GM21825 (cell line): ENCODE measurements around the gene CLDND1.
"Not testable (repeated sequence)": the region's sequence is repeated elsewhere in the genome, so short reads cannot be mapped to it uniquely, and the experiment has no call there.

ENCODE experiments used
- ATAC-seq: cut with Tn5 transposase; IDR thresholded peaks from one replicate; pipeline ENCODE4 v1.9.1; 2021; ENCODE audit warnings: mild to moderate bottlenecking, moderate library complexity; ENCODE audit not compliant: unreplicated experiment

The CLDND1 gene

DNA sequence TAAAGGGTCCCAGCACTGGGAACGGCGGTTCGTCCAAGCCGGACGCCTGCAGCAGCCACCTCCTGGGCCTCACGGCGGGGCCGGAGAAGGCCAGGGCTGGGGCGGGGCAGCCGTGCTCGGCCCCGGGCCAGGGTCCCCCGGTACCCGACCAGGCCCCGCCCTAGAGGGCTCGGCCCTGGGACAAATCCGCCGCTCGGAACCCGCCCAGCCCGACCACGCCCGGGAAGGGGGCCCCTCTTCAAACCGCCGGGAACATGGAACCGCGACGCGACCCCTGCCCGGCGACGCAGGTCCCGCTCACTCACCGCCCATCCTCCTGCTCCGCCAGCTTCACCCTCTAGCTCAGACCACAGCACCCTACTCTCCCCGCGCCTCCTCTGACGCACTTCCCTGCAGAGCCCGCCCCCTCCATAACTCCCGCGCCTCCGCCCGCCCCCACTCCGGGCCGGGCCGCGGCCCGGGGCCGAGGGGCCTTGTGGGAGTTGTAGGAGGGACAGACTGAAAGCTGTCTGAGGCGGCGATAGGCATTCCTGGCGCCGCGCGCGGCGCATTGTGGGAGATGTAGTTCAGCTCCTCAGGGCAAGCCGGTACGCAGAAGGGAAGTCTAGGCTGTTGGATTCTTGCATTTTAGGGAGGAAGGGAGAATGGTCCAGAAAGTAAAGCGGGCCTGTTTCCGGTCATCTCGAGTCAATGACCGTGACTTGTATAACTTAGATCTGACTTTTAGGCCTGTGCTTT, at the start of gene CLDND1:
Gene CLDND1, minus strand, starts transcription at position 359 of the 738 bp plus-strand sequence. CDS start 1,478 bp downstream, outside the sequence.
- ATAC-seq, result peak; percentile 91

DNA sequence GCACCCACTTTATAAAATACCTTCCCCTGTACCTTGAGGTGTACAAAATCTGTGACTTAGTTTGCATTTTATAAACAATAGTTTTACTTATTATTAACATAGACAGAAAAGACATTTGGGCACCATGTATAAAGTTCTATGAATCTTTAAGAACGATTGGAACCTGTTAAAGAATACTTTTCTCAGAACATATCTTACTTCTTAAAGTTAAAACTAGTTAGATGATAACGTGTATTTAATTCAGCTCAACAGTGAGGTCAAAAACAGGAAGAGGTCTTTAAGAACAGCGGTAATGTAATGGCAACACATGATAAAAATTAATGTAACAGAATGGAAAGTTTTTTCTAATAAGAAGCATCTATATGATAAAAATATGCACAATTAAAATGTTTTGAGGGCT, 45.7 kb upstream of the CLDND1 start:
- no peak for ATAC-seq

DNA sequence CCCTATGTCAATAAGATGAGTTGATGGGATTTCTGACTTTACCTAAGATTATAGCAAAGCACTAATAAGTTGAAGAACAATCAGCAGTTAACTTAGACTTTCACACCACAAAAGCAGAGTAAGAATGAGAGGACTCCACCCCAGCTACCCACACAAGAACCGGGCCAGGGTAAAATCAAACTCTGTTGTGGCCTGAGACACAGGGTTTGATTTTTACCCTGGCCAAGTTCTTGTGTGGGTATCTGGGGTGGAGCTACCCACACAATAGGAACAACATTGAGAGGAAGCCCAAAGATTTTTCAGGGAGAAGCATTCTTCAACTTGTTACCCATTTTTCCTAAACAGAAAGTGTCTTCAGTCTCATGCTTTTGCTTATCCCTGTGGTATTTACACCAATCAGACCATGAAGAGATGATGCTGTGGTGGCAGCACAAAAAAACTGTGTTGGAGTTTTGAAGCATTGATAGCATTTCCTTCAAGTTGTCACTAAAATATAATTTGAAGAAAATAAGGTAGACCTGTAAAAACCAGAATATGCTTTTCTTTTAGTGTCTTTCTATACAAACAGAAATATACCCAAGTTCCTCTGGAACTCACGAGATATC, 45.1 kb upstream of the CLDND1 start:
- ATAC-seq, result no peak

DNA sequence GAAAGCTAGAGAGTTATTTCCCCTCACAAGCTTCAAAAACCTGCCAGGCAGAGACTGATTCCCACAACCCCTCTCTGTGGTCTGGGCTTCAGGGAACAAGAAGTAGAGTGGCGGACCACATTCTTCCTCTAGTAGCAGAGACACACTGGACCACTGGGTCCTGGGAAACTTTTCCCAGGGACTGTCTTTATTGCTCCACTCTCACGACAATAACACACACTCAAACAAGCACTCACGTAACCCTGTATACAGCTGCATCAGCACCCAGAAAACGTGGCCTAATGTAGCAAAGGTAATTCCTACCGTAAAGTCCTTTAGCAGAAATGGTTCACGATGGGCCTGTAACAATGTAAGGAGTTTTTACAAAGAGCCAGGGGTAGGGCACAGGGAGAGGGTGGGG, 43.1 kb upstream of the CLDND1 start:
- no peak for ATAC-seq

DNA sequence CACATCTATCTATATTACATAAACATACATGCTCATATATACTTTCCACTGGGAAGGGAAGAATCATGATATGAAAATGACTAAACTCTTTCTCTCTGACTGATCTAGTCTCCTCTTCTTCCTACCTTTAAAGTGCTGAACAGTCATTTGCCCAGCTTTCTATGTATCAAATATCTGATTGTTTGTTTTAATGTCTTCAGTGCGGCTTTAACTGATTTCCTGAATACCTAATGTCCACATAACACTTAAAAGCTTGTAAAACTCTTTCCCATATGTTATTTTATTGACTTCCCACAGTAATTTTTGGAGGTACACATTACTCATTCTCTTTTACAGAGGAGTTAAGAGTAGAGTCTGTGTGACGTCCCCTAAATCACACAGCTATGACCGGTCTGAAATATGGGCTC, 42.5 kb upstream of the CLDND1 start:
- no peak for ATAC-seq

DNA sequence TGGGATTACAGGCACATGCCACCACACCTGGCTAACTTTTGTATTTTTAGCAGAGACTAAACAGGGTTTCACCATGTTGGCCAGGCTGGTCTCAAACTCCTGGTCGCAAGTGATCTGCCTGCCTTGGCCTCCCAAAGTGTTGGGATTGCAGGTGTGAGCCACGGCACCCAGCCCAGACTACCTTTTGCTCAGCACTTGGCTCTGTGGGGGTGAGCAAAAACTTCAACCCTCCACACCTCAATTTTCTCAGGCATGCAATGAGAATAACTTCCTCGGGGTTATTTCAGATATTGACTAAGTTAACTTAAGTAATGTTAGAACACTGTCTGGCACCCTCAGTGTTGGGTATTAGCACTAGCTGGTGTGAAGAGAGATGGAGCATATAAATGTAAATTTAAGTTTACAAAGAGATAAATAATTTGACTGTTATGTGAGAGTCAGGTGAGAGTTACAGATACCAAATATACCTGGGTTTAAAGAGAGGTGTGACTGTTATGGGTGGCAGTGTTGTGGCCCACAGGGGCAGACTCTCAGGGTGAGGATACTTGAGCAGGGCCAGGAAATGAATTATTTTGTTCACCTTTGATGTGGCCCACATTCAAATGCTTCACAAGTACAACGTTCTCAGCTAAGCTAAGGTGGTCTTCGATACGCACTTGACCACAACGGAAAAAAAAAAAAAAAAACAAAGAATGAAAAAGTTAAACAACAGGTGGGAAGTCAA, 41.7 kb upstream of the CLDND1 start:
- ATAC-seq, result no peak

DNA sequence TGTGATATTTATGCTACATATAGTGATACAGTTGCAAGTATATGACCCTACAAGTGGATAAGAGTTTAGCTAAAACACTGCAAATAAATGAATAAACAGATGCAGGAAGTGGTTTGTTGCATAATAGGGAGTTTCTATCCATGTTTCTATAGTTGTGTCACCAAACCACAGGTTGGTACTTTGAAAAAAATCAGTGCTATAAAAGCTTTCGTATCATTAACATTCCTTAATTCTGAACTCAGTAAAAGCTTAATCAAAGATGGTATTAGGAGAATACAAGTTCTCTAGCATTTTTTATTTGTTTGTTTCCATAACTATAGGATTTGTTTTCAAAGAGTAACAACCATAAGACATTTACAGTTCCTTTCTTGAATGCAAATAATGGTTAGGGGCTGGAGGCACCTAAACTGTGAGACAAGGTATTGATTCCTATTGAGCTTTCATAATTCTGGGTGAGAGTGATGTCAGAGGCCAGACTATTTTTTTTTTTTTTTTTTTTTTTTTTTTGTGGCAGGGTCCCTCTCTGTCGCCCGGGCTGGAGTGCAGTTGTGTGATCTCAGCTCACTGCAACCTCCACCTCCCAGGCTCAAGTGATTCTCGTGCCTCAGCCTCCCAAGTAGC, 41.1 kb upstream of the CLDND1 start:
- ATAC-seq, result peak; percentile 58

DNA sequence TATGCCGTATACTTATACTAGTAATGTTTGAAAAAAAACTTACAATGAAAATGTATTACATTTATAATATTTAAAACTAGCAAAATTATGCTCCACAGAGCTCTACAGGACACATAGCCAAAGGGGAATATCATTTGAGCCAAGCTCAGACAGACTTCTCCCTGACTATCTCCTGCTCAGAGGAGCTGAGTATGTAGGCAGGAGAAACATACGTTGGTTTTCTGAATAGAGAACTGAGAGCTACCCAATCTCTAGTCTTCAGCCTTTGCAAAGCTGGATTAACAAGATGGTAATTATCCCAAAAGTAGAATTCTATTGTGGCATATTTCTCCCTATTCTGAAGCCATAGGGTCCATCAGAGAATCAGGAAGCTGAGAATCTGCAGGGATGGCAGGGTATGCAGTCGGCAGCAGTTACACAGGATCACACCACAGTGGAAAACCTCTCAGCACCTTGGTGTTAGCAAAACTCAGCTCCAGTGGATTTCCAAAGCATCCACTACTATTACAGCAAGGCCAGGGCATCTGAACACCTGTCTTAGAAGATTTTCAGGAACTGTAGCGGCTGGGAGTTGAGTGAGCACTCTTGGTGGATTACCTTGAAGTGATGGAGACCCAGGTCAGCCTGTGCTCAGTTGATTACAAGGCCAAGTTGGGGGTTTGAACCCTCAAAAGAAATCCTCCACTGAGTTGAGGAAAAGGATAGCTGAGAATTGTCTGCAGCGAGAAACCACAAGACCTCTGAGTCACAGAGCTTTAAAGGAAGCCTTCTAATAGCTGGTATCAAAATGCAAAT, 39.2 kb upstream of the CLDND1 start:
- ATAC-seq, result peak; percentile 10

DNA sequence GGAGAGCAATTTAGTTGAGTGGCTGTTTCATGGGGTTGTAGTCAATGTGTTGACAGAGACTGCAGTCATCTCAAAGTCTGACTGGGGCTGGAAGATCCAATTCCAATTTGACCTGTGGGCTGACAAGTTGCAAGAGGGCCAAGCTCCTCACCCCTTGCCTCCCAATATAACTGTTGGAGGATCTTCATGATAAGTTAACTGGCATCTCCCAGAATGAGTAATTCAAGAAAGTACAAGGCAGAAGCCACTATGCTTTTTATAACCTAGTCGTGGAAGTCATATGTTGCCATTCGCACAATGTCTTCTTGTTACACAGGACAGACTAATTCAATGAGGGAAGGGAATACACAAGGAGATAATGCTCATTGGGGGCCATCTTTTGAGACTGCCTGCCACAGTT, 38.2 kb upstream of the CLDND1 start:
- no peak for ATAC-seq

DNA sequence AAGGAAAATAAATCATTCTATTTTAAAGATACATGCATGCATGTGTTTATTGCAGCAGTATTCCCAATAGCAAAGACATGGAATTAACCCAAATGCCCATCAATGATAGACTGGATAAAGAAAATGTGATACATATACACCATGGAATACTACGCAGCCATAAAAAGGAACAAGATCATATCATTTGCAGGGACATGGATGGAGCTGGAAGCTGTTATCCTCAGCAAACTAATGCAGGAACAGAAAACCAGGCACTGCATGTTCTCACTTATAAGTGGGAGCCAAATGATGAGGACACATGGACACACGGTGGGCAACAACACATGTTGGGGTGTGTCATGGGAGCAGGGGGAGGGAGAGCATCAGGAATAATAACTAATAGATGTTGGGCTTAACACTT, 37.1 kb upstream of the CLDND1 start:
- not testable (repeated sequence) for ATAC-seq

DNA sequence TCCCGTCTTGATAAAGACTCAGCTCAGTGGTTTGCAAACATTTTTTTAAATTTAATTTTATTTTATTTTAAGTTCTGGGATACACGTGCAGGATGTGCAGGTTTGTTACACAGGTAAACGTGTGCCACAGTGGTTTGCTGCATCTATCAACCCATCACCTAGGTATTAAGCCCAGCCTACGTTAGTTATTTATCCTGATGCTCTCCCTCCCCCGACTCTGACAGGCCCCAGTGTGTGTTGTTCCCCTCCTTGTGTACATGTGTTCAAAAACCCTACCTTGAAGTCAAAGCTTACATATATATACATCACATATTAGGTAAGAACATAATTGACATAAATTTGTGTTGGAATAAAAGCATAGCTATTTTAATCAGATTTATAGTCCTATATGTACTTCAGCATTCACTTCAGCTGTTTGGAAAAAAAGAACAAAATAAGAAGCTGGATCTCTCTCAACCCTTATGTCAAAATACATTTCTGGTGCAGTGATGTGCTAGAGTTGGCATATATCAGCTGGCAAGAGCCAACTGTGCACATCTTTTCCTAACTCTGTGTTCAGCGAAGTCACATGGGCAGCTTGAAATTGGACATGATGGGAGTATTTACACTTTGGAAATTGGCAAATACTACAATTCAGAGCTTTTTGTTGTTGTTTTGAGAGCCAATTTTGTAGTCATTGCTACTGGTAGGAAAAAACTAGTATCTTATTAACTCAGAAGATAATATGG, 35.6 kb upstream of the CLDND1 start:
- ATAC-seq, result no peak

DNA sequence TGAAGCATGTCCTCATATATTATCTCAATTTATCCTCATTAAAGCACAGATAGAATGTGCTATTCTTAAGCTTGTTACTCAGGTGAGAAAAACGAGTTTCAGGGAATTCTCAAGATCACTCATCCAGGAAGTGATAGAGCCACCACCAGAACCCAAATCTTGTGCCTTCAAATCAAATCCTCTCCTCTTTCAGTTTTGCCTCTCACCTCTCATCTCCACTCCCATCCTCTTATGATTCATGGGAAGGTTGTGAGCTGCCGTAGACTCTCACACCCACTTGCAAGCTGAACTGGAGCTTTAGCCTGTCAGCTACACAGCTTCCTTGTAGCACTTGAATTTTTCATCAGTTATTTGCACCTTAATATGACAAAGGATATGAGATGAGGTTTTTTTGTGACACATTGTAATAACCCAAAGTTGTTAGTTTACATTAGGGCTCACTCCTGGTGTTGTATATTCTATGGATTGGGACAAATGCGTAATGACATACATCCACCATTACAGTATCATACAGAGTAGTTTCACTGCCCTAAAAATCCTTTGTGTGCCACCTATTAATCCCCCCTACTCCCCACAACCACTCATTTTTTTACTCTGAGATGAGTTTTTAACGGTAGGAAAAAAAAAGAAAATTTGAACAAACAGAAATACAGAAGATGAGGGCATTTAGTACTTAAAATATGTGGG, 34.8 kb upstream of the CLDND1 start:
- ATAC-seq, result peak; percentile 22

DNA sequence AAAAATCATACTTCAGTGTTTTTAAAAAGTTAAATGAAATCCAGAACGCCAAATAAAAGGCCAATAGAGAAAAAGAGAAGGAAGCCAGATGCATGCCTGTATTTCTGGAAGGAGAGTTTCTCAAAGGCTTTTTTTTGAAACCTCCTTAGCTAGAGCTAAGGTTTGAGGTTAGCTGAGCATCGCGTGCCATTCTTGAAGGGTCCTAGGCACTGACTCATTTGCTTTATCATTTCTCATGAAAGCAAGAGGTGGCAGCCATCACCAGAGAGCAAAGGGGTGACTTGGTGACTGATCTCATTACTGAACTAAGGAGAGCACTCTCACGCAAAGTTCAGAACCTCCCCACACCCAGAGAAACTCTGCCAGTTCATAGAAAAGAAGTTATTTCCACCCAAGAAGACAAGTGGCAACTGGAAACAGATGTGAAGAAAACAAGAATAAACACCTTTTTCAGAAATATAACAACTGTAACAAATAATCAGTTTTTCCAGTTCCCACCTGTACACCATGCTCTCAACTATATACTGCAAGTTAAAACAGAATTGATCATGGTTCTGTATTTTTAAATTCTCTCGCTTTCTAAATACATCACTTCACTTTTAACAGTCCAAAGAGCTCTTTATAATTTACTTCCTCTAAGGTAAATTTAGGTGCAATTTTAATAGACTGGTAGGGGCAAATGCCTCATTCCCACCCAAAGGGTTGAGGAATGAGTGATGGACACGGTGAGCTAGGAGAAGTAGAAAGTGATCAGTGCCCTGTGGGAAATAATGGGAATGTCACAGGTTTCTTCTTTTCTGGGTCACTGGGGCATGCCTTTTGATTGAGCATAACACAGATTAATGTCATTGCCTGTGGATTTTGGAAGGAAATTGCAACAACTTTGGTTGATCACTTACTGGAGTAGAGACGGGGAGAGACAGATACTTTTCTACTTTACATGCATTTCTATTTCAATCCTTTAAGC, 33.7 kb upstream of the CLDND1 start:
- ATAC-seq, result peak; percentile 76

DNA sequence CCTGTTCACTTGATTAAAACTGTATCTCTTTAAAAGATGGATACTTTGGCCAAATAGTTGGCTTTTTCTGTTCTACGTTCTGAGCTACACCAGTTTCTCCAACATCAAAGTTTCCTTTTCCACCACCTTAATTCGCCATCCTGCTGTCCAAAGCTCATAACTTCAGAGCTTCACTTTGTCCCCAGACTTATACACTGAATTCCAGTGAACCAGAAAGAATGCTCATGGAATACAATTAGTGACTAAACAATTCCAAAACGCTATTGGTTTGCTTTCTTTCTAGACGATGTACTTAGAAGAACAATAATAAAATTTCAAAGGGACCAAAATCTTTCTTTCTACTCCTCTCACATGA, 32.3 kb upstream of the CLDND1 start:
- no peak for ATAC-seq

DNA sequence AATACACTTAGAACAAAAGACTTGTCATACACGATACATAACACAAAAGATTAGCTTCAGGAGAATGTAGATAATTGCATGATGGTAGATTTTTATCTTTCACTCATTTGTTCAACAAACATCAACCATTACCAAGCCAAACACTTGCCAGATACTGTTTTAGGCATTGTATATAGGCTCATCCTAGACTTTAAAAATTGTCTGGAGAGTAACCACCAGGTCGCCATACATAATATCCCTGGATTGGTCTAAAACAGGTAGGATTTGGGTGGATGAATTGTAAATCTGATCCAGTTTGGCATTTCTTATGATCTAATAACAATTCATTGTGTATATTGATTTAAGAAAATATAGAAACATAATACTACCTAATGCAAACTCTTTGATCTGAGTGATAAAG, 31.9 kb upstream of the CLDND1 start:
- no peak for ATAC-seq

DNA sequence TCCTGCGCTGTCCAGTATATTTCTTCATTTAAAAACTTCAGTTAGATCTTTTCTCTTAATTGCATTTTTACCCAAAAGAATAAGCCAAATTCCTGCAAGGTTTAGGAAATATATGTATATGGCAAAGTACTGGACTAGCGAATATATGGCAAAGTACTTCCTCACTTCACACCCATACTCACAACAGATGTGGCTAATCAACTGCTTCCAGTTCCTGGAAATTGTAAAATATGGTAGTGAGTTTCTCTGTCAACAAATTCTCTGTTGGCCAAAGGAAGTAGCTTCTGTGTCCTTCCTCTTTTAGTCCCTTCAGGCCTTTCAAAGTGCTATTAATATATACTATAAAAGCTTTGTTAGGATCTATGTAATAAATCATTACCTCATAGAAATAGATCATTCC, 31.1 kb upstream of the CLDND1 start:
- no peak for ATAC-seq

DNA sequence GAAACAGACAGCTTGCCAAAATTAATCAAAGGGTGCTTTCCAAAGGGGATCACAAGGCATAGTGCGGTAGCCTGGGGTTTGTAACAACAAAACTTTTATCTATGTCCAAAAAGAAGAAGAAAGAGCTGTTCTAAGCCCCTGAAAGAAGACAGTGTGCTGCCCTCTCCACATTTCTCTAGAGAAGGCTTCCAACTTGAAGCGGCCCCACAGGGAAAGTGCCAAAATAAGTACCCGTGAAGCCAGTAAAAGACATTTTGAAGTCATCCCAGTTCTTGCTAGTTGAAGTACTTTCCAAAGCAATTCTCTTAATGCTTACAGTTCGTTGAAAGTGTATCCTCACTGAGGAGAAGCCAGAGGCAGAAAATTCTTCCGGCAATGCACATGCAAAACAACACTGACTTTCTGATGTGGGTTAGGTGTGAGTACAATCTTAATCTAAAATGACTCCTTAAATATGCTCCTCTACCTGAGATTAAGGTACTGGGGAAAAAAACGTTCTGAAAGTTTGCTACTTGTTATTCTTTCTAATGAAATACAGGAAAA, 30.4 kb upstream of the CLDND1 start:
- ATAC-seq, result no peak
